Measurements from ENCODE around the gene FAM222A.

FAM222A gene

GRCh38 chr12:109797905-109798669 is 84.5 kb downstream of the FAM222A start:
- no peak for DNase-seq (ENCODE audit: low read depth in 2 of 2)

- no peak for DNase-seq (ENCODE audit: low read depth in 2 of 2)
Measured at GRCh38 chr12:109798691-109799090, 85.1 kb downstream of the FAM222A start.

- no peak for DNase-seq (ENCODE audit: low read depth in 2 of 2)
Measured at GRCh38 chr12:109800536-109800935, 86.9 kb downstream of the FAM222A start.

GRCh38 chr12:109802828-109803227 is 89.2 kb downstream of the FAM222A start:
- DNase-seq (ENCODE audit: low read depth in 2 of 2) = no peak

GRCh38 chr12:109803678-109804077 is 90.1 kb downstream of the FAM222A start:
- no peak for DNase-seq (ENCODE audit: low read depth in 2 of 2)

GRCh38 chr12:109804820-109805761 is 91.5 kb downstream of the FAM222A start:
- peak; percentile 23 to 36 for DNase-seq (ENCODE audit: low read depth in 2 of 2)

GRCh38 chr12:109807954-109808643 is 94.5 kb downstream of the FAM222A start:
- DNase-seq (ENCODE audit: low read depth in 2 of 2) = no peak

GRCh38 chr12:109808876-109809646 is 95.4 kb downstream of the FAM222A start:
- no peak for DNase-seq (ENCODE audit: low read depth in 2 of 2)

- no peak for DNase-seq (ENCODE audit: low read depth in 2 of 2)
Measured at GRCh38 chr12:109810954-109811623, 97.5 kb downstream of the FAM222A start.

- no peak for DNase-seq (ENCODE audit: low read depth in 2 of 2)
Measured at GRCh38 chr12:109811624-109811995, 98.0 kb downstream of the FAM222A start.

- no peak for DNase-seq (ENCODE audit: low read depth in 2 of 2)
Measured at GRCh38 chr12:109813810-109814416, 100.3 kb downstream of the FAM222A start.

GRCh38 chr12:109814600-109815150 is 101.0 kb downstream of the FAM222A start:
- no peak for DNase-seq (ENCODE audit: low read depth in 2 of 2)

GRCh38 chr12:109815225-109815624 is 101.6 kb downstream of the FAM222A start:
- DNase-seq (ENCODE audit: low read depth in 2 of 2) = no peak

GRCh38 chr12:109815757-109816617 is 102.4 kb downstream of the FAM222A start:
- no peak for DNase-seq (ENCODE audit: low read depth in 2 of 2)

GRCh38 chr12:109816870-109817269 is 103.2 kb downstream of the FAM222A start:
- DNase-seq (ENCODE audit: low read depth in 2 of 2) = no peak

GRCh38 chr12:109817627-109818231 is 104.1 kb downstream of the FAM222A start:
- no peak for DNase-seq (ENCODE audit: low read depth in 2 of 2)

- no peak for DNase-seq (ENCODE audit: low read depth in 2 of 2)
Measured at GRCh38 chr12:109818253-109818652, 104.6 kb downstream of the FAM222A start.

- no peak for DNase-seq (ENCODE audit: low read depth in 2 of 2)
Measured at GRCh38 chr12:109818905-109819500, 105.4 kb downstream of the FAM222A start.

Measured in stimulated activated CD4-positive, alpha-beta T cell treated with anti-CD3 and anti-CD28 coated beads, Interleukin-15, amount 100 ng/mL, for 48 hours (primary cell).